Liver (tissue), 9 donors: ENCODE data around the gene INSYN1. TPM values are rescaled to one million over a fixed set of nuclear protein-coding genes. Genes with fewer than 3 reads are reported as not detected.

ENCODE experiments used
- DNase-seq: peaks from one replicate; pipeline ENCODE4 v3.0.0-alpha.2; 2017; ENCODE audit warnings: low spot score
- H3K27ac ChIP-seq, 2 donors: one replicate each; pipeline ENCODE4 v1.7.0; 2013; ENCODE audit warnings: inconsistent platforms in 2 of 2, low read length in 2 of 2, control low read depth in 1 of 2, low read depth in 1 of 2, mild to moderate bottlenecking in 1 of 2
- H3K27me3 ChIP-seq, 4 donors: one replicate each; pipeline versions ENCODE4 v1.6.1 to v1.7.0; 2013; ENCODE audit warnings: low read length in 3 of 4, inconsistent platforms in 1 of 4, mild to moderate bottlenecking in 1 of 4, moderate library complexity in 1 of 4; ENCODE audit not compliant: control insufficient read depth in 4 of 4, insufficient read depth in 4 of 4
- H3K36me3 ChIP-seq, 4 donors: one replicate each; pipeline versions ENCODE4 v1.6.1 to v1.7.0; 2013; ENCODE audit warnings: low read length in 3 of 4, mild to moderate bottlenecking in 3 of 4, low read depth in 1 of 4, moderate library complexity in 1 of 4; ENCODE audit not compliant: control insufficient read depth in 4 of 4, insufficient read depth in 3 of 4
- H3K4me1 ChIP-seq, 4 donors: one replicate each; pipeline versions ENCODE4 v1.6.1 to v1.7.0; 2013; ENCODE audit warnings: low read length in 3 of 4, mild to moderate bottlenecking in 3 of 4, moderate library complexity in 1 of 4; ENCODE audit not compliant: control insufficient read depth in 4 of 4, insufficient read depth in 4 of 4
- H3K4me3 ChIP-seq, 3 donors: one replicate each; pipeline versions ENCODE4 v1.6.1 to v1.7.0; 2013; ENCODE audit warnings: low read length in 3 of 3, control low read depth in 1 of 3, low read depth in 1 of 3, mild to moderate bottlenecking in 1 of 3
- H3K9ac ChIP-seq, 2 donors: one replicate each; pipeline ENCODE4 v1.7.0; 2013; ENCODE audit warnings: low read length in 2 of 2, mild to moderate bottlenecking in 2 of 2, moderate library complexity in 2 of 2, control low read depth in 1 of 2, low read depth in 1 of 2
- H3K9me3 ChIP-seq, 4 donors: one replicate each; pipeline versions ENCODE4 v1.6.1 to v1.7.0; 2013; ENCODE audit warnings: low read length in 3 of 4; ENCODE audit not compliant: control insufficient read depth in 4 of 4
- ATF3 ChIP-seq: IDR thresholded peaks from 2 replicates; pipeline ENCODE4 v1.6.1; 2016; ENCODE audit warnings: antibody characterized with exemption
- CTCF ChIP-seq: fragments of 150-350 bp; IDR thresholded peaks from 2 replicates; pipeline ENCODE4 v1.5.1; 2017; ENCODE audit warnings: improper control_type of control experiment, low read depth, low read length; ENCODE audit not compliant: missing input control
- EGR1 ChIP-seq, 2 donors: IDR thresholded peaks; 2 replicates each; pipeline ENCODE4 v1.6.1; 2016 to 2018; ENCODE audit warnings: antibody characterized with exemption in 2 of 2, low read depth in 2 of 2
- FOXA1 ChIP-seq: IDR thresholded peaks from 2 replicates; pipeline ENCODE4 v1.6.1; 2016; ENCODE audit warnings: antibody characterized with exemption
- FOXA2 ChIP-seq: IDR thresholded peaks from 2 replicates; pipeline ENCODE4 v1.6.1; 2016; ENCODE audit warnings: antibody characterized with exemption
- GABPA ChIP-seq, 2 donors: IDR thresholded peaks in 1 of 2; conservative IDR thresholded peaks in 1 of 2; 2 replicates each; pipeline ENCODE4 v1.6.1; 2016; ENCODE audit warnings: antibody characterized with exemption in 2 of 2, mild to moderate bottlenecking in 1 of 2, moderate library complexity in 1 of 2
- JUND ChIP-seq, 2 donors: IDR thresholded peaks; 2 replicates each; pipeline ENCODE4 v1.6.1; 2016; ENCODE audit warnings: antibody characterized with exemption in 2 of 2
- MAX ChIP-seq: IDR thresholded peaks from 2 replicates; pipeline ENCODE4 v1.6.1; 2016; ENCODE audit warnings: antibody characterized with exemption
- NR2F2 ChIP-seq: IDR thresholded peaks from 2 replicates; pipeline ENCODE4 v1.6.1; 2016; ENCODE audit warnings: antibody characterized with exemption
- RAD21 ChIP-seq, 2 donors: IDR thresholded peaks; 2 replicates each; pipeline ENCODE4 v1.6.1; 2016; ENCODE audit warnings: antibody characterized with exemption in 2 of 2, mild to moderate bottlenecking in 2 of 2
- REST ChIP-seq: IDR thresholded peaks from 2 replicates; pipeline ENCODE4 v1.6.1; 2016; ENCODE audit warnings: antibody characterized with exemption, mild to moderate bottlenecking
- RXRA ChIP-seq, 2 donors: IDR thresholded peaks; 2 replicates each; pipeline ENCODE4 v1.6.1; 2017 to 2018; ENCODE audit warnings: antibody characterized with exemption in 2 of 2, mild to moderate bottlenecking in 1 of 2
- SP1 ChIP-seq: IDR thresholded peaks from 2 replicates; pipeline ENCODE4 v1.6.1; 2018; ENCODE audit warnings: antibody characterized with exemption, mild to moderate bottlenecking
- TAF1 ChIP-seq: conservative IDR thresholded peaks from 2 replicates; pipeline ENCODE4 v1.6.1; 2016; ENCODE audit warnings: antibody characterized with exemption, mild to moderate bottlenecking
- YY1 ChIP-seq: IDR thresholded peaks from 2 replicates; pipeline ENCODE4 v1.6.1; 2016; ENCODE audit warnings: antibody characterized with exemption, mild to moderate bottlenecking
- ZBTB33 ChIP-seq: IDR thresholded peaks from 2 replicates; pipeline ENCODE4 v1.6.1; 2016; ENCODE audit warnings: antibody characterized with exemption
- WGBS: extraction: QIAGEN DNeasy Blood & Tissue Kit; methylation state at CpG from one replicate; pipeline ENCODE4 v1.1.7; 2013; 5-methylcytosine and 5-hydroxymethylcytosine counted together
- polyA plus RNA-seq, 2 donors: library from polyadenylated mRNA; stranded (reverse) in 1 of 2; unstranded in 1 of 2; fragments of 200-250 nt in 1 of 2; fragments of >200 nt in 1 of 2; fragmentation: Nextera tagmentation in 1 of 2; extraction: Ambion mirVana in 1 of 2; gene quantifications; one replicate each; pipeline versions ENCODE4 v1.2.1 to v1.2.3, GENCODE V29; 2013 to 2015
- total RNA-seq, 2 donors: library from RNA; depleted of rRNA; stranded (reverse); fragments of >200 nt; gene quantifications; one replicate each; pipeline ENCODE4 v1.2.3, GENCODE V29; 2014
- donor health status: healthy.
- donor health status: healthy.
- donor health status: healthy.
- donor health status: healthy.
- donor health status: healthy.

Gene INSYN1
- total and polyA plus RNA-seq, 4 donors = 0.16 to 0.37 (median 0.25) TPM; not detected in 1

GRCh38 chr15:73751511-73751898 lies 1.6 kb downstream of the INSYN1 start:
- H3K27me3 ChIP-seq = peaks cover 0 to 4% (median 0%) of the 10 kb centered on the region in 4 donors
- DNase-seq = no peak
- H3K36me3 ChIP-seq = no peaks in the 10 kb centered on the region
- H3K9ac ChIP-seq = no peak overlapping the region
- peaks cover 4 to 9% (median 4%) of the 10 kb centered on the region in 4 donors for H3K4me1 ChIP-seq
- no peak overlapping the region for H3K4me3 ChIP-seq
- no peaks in the 10 kb centered on the region for H3K9me3 ChIP-seq
- H3K27ac ChIP-seq = no peak overlapping the region
- 48% methylated on average over 9 of the region's 9 CpGs for WGBS
- TF ChIP-seq REST = no peak
- TF ChIP-seq NR2F2 = no peak
- TF ChIP-seq RXRA (IDR thresholded peaks at IDR 0.05) = no peak
- no peak for TF ChIP-seq CTCF
- TF ChIP-seq FOXA1 = no peak
- TF ChIP-seq EGR1 (IDR thresholded peaks at IDR 0.05; ENCODE audit: low read depth in 2 of 2) = no peak
- no peak for TF ChIP-seq FOXA2
- TF ChIP-seq RAD21 (IDR thresholded peaks at IDR 0.05) = no peak
- TF ChIP-seq ATF3 = no peak
- no peak for TF ChIP-seq MAX
- no peak for TF ChIP-seq TAF1
- no peak for TF ChIP-seq SP1
- TF ChIP-seq YY1 = no peak

GRCh38 chr15:73750951-73751350 lies 2.2 kb downstream of the INSYN1 start:
- Histone ChIP-seq H3K27ac (no peak overlapping the region), H3K27me3 (no peaks in the 10 kb centered on the region), H3K9me3 (no peaks in the 10 kb centered on the region), H3K36me3 (no peaks in the 10 kb centered on the region), H3K4me1 (peaks cover 4 to 9% (median 4%) of the 10 kb centered on the region in 4 donors), H3K4me3 (no peak overlapping the region), H3K9ac (no peak overlapping the region)
- TF ChIP-seq SP1 (no peak), REST (no peak), MAX (no peak), TAF1 (no peak), GABPA (IDR thresholded peaks at IDR 0.05 in 1 of 2, conservative IDR thresholded peaks at IDR 0.05 in 1 of 2) (no peak), YY1 (no peak), ZBTB33 (no peak), JUND (IDR thresholded peaks at IDR 0.05) (no peak)
- no peak for DNase-seq
- WGBS = 90% methylated on average over 20 of the region's 20 CpGs
